Measurements from ENCODE around the gene FBLN1.

GRCh38 chr22:45531441-45532234 lies 29.0 kb downstream of the FBLN1 start:
- TF ChIP-seq CTCF (IDR thresholded peaks at IDR 0.05), result no peak
- TF ChIP-seq POLR2AphosphoS5 (IDR thresholded peaks at IDR 0.05), result no peak
